Activated T-helper 1 cell treated with anti-CD3 and anti-CD28 coated beads, Interleukin-2, amount 50 U/mL, for 16 hours (primary cell): Measurements from ENCODE around the gene CRYGD.
"Not testable (repeated sequence)": the region's sequence is repeated elsewhere in the genome, so short reads cannot be mapped to it uniquely, and the experiment has no call there.

Experiments used
- DNase-seq, 2 donors: peaks; one replicate each; pipeline ENCODE4 v3.0.0-alpha.2; 2020; ENCODE audit warnings: low read depth in 1 of 2, low spot score in 1 of 2

CRYGD gene

GRCh38 chr2:208124013-208124715 is at the start of gene CRYGD:
Gene CRYGD (minus strand): TSS chr2:208124524. CDS start chr2:208124473, 51 bp downstream.
- DNase-seq = not testable (repeated sequence)

- DNase-seq = no peak
Observed at GRCh38 chr2:208172125-208172524, 47.8 kb upstream of the CRYGD start.

DNA sequence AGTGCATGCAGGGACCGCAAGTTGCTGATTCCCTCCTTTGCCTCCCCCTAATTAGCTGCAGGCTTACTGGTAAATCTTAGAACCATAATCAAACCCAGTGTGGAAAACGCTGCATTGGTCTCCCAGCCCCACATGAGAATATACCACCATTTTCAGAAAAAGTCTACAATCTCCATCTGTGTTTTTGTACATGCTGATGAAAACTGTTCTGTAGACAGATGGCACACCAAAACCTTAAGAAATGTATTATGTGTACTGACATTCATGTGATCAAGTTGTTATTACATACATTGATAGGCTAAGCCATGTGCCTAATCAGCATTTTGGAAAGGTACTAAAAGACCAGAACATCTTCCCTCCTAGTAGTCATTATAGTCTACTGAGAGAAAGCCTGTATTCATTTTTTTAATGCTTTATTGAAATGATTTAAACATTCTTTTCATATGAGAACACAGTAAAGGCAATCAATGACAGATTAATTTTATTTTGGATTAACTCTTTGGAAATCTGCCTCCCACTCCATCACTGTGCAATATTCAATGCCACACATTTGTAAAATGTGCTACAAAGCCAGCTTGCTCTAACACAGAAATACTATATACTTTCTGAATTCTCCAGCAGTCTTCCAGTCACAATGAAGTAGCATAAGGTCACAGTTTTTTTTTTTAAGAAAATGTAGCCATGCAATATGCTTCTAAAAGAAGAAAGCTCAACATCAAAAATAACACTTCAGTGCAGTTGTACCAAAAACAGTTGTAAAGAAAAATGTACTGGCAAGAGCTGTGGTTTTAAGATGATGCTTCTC is 40.8 kb upstream of the CRYGD start:
- no peak for DNase-seq

GRCh38 chr2:208163489-208163888 is 39.2 kb upstream of the CRYGD start, which contains the start of gene CRYGA:
Gene CRYGA (minus strand): TSS chr2:208163589. CDS start chr2:208163556, 33 bp downstream.
- DNase-seq = no peak

DNA sequence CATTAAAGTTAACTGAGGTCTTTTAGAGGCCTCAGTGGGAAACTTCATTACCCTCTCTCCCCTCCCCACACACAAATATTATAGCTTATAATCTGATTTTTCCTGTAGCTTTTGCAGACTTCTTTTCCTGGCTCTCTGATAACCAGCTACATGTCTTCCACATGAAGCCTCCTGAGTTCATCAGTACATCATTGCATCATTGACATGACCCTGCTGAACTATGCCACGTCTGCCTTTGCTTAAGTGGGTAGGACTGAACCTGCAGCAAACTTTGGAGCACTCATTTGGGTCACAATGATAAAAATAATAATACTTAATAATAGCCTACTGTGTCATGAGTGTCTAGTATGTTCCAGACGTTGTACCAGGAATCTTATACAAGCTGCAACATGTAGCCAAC is 32.1 kb upstream of the CRYGD start:
- DNase-seq = no peak

DNA sequence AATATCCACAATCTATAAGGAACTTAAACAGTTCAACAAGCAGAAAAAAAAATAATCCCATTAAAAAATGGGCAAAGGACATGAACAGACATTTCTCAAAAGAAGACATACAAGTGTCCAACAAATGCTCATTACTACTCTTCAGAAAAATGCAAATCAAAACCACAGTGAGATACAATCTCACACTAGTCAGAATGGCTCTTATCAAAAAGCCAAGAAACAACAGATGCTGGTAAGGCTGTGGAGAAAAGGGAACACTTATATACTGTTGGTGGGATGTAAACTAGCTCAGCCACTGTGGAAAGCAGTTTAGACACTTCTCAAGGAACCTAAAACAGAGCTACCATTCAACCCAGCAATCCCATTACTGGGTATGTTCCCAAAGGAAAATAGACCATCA is 28.8 kb upstream of the CRYGD start:
- no peak for DNase-seq

DNA sequence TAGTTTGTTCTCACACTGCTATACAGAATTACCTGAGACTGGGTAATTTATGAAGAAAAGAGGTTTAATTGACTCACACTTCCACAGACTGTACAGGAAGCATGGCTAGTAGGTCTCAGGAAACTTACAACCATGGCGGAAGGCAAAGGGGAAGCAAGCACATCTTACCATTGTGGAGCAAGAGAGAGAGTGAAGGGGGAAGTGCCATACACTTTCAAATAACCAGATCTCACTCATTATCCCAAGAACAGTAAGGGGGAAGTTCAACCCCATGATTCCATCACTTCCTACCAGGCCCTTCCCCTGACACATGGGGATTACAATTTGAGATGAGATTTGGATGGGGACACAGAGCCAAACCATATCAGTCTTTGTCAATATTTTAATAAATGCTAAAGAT is 26.6 kb upstream of the CRYGD start:
- no peak for DNase-seq

GRCh38 chr2:208150094-208150493 is 25.8 kb upstream of the CRYGD start:
- no peak for DNase-seq

DNA sequence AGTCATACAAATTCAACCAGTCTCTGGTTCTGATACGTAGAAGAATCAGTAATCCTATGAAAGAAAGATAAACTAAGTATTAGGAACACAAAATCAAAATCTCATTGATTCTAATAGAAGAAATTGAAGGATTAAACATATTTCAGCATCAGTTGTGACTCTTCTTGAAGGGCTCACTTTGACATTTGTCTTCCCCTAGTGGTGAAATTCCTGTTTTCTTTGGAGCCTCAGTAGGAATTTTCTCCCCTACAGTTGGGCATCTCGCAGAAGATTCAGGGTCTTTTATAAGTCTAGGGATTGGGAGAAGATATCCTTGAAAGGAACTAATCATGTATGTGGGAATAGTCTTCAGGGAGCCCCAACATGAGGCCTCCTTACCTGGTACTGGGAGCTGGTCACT is 24.5 kb upstream of the CRYGD start:
- no peak for DNase-seq

GRCh38 chr2:208147759-208148158 is 23.4 kb upstream of the CRYGD start:
- DNase-seq = no peak

- DNase-seq = no peak
Observed at GRCh38 chr2:208147008-208147407, 22.7 kb upstream of the CRYGD start.

- no peak for DNase-seq
Observed at GRCh38 chr2:208146006-208146405, 21.7 kb upstream of the CRYGD start, which contains the start of gene CRYGB. Gene CRYGB (minus strand): TSS chr2:208146158. CDS start chr2:208146120, 38 bp downstream.

DNA sequence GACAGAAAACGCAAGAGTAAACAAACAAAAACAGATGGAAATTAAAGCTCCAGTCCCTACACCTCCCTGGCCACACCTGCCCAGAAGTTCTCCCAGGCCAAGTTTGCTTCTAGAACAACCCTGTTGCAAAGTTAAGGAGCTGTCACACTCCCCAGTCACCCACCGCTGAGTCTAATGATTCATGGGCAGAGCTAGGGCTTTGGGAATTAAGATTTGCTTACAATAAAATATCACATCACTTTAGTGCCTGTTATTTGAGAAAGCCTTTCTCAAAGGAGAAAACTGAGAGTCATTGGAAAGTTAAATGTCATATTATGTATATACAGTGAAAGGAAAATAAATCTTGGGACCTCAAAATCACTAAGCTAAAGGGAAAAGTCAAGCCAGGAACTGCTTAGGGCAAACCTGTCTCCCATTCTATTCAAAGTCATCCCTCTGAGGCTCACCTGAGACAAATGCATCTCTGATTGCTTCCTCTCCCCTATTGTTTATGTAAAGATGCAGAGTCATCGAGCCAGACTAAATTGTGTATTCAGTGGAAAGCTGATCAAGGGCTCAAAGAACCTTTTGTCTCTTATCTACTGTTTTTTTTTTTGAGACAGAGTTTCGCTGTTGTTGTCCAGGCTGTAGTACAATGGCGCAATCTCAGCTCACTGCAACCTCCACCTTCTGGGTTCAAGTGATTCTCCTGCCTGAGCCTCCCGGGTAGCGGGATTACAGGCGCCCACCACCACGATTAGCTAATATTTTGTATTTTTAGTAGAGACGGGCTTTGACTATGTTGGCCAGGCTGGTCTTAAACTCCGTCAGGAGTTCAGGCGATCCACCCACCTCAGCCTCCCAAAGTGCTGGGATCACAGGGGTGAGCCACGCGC is 18.8 kb upstream of the CRYGD start:
- DNase-seq = no peak

DNA sequence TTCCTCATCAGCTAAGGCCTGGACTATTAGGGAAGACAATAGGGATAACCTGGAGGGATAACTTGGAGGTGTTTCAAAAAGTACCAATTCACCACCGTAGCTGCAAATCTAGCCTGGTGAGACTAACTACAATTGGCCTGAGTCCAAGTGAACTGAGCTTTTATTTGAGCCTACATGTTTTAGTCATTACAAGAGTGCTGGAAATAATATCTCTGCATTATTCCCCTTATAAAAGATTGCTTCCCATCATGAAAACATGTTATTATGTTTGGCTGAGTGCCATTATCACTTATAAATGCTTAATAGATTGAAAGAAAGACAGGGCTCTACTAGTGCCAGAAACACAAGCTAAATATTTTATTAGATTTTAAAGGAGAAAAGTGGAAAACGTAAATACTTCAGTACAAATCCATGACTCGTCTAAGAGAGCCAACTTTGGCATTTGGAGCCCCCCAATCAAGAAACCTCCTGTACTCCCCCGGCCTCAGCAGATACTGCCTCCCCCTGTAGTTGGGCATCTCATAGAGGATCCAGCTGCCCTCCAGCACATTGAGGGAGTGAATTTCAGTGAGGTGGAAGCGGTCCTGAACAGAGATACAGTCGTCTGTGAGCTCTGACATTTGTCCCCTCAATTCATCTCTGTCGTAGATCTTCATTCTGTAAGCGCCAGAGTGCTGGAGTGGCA is 18.1 kb upstream of the CRYGD start:
- DNase-seq = no peak

- no peak for DNase-seq
Observed at GRCh38 chr2:208139447-208139846, 15.1 kb upstream of the CRYGD start.

- DNase-seq = not testable (repeated sequence)
Observed at GRCh38 chr2:208138334-208138733, 14.0 kb upstream of the CRYGD start.

GRCh38 chr2:208136716-208137094 is 12.4 kb upstream of the CRYGD start:
- DNase-seq = no peak

DNA sequence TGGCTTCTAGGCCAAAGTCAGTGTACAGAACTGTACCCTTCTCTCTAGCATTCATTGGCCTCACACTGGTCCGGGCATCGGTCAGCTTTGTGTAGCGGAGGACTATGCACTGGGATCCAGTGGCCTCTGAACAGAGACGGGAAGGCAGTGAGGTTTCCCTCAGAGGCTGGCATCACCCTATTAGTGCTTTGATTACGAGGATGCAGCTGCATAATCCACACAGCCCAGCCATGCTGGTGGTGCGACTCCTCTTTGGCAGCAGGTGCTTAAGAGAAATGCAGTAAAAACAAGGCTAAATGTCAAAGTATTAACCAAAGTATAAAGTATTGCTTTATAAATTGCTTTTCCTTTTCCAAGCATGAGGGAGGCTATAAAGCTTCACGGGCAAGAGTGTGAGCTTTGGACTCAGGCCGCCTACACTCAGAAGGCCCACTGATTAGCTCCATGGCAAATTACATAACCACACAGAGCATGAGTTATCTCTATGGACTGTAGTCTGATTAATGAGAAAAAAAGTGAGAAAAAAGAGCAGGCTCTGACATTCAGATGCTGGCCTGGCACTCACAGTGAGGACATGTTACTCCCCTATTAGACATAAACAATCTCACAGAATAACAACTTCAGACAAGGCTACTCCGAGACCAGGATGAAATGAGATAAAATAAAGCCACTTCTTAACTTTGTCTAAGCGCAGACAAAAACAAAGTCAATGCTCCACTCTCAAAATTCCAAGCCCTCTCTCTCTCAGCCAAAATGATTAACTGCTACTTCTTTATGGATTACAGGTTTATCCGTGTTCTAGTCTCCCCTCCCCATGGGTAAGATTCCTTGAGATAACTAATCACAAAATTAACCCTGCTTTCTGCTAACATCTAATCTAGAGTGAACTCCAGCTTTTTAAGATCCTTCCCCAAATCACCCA is 11.7 kb upstream of the CRYGD start:
- DNase-seq = no peak

DNA sequence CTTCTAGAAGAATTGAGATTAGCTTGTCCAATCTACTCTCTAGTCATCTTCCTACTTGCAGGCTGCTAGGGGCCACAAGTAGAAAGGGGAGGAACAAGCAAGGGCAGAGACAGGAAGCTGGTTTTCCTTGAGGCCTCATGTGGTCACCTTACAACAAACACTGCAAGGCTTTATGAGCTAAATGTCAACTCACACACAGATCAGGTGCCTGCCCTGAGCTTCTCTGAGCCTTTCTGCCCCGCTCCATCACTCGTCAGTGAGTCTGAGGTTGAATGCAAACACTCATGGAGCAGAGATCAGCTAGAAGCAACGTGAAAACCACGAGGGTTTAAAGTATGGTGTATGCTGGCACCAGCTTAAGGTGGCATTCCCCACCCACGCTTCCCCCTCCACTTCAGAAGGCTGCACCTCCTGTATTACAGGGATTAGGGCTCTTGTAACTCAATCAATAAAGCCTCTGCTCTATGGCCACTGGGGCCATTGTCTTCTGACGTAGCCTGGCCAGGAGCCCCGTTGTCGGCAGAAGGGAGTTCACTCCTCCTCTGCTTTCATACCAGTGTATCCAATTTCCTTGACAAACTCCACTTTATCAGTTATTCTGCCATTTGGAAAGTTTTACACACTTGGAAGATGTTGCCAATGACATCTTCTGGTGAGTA is 10.7 kb upstream of the CRYGD start:
- no peak for DNase-seq
